ENCODE measurements around the gene TRIOBP. TPM values are rescaled to one million over a fixed set of nuclear protein-coding genes. Genes with fewer than 3 reads are reported as not detected.

Gene TRIOBP
- total and polyA plus RNA-seq, 2 of the 13 experiments (the other 11 are each of a cell fraction or from before 2014, with no cell fraction given) = 6.1 to 15.4 TPM

- TF ChIP-seq ZNF407 (CRISPR knock-in tag; IDR thresholded peaks at IDR 0.05; ENCODE audit: not compliant biosample characterization) (no peak), PRMT3 (CRISPR knock-in tag; IDR thresholded peaks at IDR 0.05; ENCODE audit: borderline replicate concordance, low read depth) (no peak), ZBTB38 (CRISPR knock-in tag; IDR thresholded peaks at IDR 0.05) (no peak)
Measured at GRCh38 chr22:37728620-37729019, 31.8 kb downstream of the TRIOBP start (continued).
